ENCODE results near the gene TXNRD2.

DNA sequence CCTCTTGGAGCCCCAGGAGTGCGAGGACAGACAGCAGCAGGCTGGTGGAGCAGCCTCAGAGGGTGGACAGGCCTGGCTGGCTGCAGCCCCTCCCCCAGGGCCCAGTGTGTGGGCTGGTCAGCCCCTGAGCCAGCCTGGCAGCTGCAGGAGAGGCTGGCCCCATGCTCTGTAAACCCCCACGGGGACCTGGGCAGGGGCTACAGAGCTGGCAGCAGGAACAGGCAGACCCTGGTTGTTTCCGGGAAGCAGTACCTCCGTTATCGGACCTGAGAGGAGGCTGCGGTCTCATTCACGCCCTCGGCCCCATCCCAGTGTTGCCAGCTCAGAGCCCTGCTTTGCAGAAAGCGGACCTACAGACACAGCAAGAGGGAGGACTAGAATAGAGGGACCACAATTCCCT, 38.6 kb downstream of the TXNRD2 start:
- no peak for TF ChIP-seq TAF1 (IDR thresholded peaks at IDR 0.05; ENCODE audit: low read depth, low read length)
- TF ChIP-seq POLR2A (IDR thresholded peaks at IDR 0.05; ENCODE audit: low read depth, low read length) = no peak
- TF ChIP-seq POLR2AphosphoS5 (IDR thresholded peaks at IDR 0.05; ENCODE audit: low read depth, low read length) = no peak
- TF ChIP-seq SPI1 (IDR thresholded peaks at IDR 0.05; ENCODE audit: low read depth, low read length) = no peak
- no peak for TF ChIP-seq POU2F2 (IDR thresholded peaks at IDR 0.05; ENCODE audit: low read depth, low read length)
